NOMO-1 treated with dmso at 0.1 percent for 144 hours (cell line): ENCODE measurements around the gene EAPP.
"Not testable (repeated sequence)": the region's sequence is repeated elsewhere in the genome, so short reads cannot be mapped to it uniquely, and the experiment has no call there.

Experiments
- DNase-seq: peaks from one replicate; lab custom pipeline; 2025; ENCODE audit not compliant: unreplicated experiment; lab: John Stamatoyannopoulos, UW

EAPP gene, protein sequence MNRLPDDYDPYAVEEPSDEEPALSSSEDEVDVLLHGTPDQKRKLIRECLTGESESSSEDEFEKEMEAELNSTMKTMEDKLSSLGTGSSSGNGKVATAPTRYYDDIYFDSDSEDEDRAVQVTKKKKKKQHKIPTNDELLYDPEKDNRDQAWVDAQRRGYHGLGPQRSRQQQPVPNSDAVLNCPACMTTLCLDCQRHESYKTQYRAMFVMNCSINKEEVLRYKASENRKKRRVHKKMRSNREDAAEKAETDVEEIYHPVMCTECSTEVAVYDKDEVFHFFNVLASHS

DNA sequence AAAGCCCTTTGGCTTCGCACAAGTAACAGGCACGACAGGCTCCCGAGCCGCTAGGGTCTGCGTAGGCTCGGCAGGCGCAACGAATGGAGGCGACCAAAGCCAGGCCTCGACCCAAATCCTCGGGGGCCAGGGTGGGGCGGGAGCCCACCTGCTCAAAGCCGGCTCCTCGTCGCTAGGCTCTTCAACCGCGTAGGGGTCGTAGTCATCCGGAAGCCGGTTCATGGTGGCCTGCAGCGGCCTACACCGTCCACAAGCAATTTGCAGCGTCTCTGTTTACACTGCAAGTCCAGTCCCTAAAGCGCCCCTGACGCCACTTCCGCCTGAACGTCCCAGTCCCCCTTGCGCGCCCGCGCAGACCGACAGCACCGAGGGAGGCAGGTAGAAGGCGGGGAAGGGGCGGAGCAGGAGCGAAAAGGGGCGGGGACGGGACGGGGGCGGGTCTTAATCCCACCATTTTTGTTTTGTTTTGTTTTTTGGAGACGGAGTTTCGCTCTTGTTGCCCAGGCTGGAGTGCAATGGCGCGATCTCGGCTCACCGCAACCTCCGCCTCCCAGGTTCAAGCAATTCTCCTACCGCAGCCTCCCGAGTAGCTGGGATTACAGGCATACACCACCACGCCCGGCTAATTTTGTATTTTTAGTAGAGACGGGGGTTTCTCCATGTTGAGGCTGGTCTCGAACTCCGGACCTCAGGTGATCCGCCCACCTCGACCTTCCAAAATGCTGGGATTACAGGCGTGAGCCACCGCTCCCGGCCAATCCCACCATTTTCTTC is at the start of gene EAPP:
Gene EAPP, minus strand, starts transcription at position 295 of the 774 bp plus-strand sequence. Its CDS starts 73 bp downstream, at position 222.
- DNase-seq, result no peak

DNA sequence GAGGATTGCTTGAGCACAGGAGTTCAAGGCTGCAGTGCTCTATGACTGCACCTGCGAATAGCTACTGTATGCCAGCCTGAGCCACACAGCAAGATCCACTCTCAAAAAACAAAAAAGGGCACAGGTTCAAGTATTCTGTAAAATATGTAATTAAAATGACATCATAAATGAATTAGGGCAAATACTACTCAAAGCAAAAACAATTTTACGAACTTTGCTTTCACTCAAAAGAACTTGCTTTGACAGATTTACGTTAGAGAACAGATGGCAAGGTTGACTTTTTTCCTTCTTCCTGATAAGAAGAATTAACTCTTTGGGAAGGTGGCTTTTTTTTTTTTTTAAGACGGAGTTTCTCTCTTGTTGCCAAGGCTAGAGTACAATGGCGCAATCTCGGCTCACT is 44.0 kb upstream of the EAPP start:
- no peak for DNase-seq

DNA sequence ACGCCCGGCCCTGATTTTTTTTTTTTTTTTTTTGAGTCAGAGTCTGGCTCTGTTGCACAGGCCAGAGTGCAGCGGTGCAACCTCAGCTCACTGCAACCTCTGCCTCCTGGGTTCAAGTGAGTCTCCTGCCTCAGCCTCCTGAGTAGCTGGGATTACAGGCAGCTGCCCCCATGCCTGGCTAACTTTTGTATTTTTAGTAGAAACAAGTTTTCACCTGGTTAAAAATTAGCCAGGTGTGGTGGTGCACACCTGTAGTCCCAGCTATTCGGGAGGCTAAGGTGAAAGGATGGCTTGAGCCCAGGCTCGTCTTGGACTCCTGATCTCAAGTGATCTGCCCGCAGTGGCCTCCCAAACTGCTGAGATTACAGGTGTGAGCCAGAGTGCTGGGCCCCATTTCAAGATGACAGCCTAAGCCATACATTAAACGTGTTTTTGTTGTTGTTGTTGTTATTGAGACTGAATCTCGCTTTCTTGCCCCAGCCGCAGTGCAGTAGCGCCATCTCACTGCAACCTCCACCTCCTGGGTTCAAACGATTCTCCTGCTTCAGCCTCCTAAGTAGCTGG is 42.7 kb upstream of the EAPP start:
- DNase-seq, result no peak

DNA sequence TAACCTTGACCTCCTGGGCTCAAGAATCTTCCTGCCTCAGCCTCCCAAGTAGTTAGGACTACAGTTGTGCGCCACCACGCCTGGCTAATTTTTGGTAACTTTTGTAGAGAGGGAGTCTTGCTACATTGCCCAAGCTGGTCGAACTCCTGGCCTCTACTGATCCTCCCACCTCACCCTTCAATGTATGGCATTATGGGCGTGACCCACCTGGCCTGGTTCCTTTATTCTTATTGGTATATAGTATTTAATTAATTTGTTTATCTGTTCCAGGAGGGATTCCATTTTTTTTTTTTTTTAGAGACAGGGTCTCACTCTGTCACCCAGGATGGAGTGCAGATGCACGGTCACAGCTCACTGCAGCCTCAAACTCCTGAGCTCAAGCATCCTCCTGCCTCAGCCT is 40.9 kb upstream of the EAPP start:
- DNase-seq, result no peak

DNA sequence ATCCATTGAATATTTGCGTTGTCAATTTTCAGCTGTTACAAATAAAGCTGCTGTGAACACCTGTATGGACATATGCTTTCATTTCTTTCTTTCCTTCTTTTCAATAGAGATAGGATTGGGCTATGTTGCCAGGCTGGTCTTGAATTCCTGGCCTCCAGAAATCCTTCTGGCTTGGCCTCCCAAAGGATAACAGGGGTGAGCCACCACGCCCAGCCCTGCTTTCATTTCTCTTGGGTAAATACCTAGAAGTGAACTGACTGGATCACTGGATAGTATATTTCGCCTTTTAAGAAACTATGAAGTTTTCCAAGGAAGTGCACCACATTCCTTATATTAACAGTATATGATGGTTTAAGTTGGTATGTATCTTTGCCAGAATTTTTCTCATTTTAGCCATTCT is 32.3 kb upstream of the EAPP start:
- no peak for DNase-seq

DNA sequence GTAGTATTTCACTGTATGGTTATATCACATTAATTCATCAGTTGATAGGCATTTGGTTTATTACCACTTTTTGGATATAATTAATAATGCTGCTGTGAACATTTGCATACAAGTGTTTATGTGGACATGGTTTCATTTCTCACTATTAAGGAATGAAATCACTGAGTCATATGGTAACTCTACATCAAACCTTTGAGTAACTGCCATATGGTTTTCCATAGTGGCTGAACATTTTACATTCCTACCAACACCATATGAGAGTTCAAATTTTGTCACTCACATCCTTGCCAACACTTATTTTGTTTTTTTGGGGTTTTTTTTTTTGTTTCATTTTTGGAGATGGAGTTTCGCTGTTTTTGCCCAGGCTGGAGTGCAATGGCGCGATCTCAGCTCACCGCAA is 30.2 kb upstream of the EAPP start:
- DNase-seq, result no peak

DNA sequence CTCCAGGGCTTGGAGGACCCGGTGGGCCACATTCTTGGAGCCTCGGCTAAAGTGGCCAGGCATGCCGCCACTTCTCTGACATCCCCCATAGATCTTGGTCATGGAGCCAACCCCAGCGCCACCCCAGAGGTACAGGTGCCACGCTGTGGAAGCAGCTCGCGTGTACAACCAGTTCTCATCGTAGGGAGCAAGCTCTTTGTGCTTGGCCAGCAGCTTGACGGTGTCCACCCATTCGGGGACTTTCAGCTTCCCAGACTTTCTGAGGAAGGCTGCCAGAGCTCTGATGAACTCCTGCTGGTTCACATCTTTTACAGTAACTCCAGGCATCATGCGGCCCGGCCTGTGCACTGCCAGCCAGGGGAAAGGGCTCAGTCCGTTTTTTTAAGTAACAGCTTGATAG is 29.3 kb upstream of the EAPP start:
- DNase-seq, result no peak

DNA sequence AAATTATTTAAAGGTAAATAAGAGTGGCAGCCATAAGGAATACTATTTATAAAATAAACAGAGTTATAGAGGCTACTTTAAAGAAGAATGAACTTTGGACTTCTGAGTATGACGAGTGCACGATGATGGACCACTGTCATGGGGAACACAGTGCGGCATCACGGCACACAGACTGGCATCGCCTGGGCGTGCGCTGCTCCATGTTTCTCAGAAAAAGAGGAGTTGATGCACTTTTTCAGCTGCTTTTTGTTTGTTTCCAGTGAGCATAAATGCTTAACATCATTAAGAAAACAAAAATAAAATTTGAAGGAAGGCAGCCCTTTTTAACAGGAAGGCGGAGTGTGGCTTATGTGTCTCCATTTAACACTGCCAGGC is 23.3 kb upstream of the EAPP start:
- DNase-seq, result no peak

DNA sequence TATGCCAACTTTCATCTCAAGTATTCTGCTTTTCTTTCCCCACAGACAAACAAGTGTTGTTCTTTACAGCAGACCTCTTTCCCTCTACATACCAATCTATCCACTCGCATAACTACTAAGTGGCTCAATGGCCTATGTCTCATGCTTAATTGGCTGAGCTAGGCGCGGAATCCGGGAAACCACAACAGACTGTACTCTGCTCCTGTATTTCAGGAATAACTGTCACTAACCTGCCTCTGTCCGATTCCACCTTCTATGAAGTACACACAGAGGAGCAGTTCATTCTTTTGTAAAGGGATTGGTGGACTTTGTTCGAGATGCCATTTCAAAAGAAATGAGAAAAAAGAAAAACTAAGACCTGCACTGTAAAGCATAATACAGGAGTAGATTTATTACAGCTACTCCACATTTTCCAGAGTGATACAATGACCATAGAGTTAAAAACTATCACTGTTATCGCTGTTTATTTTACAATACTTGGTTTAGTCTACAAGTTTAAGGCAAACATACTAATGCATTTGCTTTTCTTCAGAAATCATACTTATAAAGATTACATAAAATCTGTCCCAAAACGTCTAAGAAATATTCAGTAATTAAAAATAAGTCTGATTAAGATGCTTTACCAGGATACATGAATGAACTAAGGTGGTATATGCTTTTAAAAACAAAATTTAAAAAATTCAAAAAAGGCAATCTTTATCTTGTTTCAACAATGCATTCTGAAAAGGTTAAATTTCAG is 22.7 kb upstream of the EAPP start:
- not testable (repeated sequence) for DNase-seq

DNA sequence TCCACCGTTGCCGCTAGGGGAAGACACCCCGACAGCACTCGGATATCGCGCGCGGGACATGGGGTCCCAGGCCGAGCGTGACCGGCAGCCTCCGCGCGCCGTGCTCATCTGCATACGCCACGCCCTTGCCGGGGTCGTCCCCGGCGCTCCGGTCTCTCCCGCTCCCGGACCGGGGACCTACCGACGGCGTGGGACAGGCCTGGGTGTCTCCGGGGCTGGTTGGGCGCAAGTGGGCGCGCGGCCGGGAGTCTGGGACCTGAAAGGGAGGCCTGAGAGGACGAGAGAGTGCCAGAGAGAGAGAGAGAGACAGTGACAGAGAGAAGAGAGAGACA is 17.0 kb upstream of the EAPP start:
- not testable (repeated sequence) for DNase-seq

DNA sequence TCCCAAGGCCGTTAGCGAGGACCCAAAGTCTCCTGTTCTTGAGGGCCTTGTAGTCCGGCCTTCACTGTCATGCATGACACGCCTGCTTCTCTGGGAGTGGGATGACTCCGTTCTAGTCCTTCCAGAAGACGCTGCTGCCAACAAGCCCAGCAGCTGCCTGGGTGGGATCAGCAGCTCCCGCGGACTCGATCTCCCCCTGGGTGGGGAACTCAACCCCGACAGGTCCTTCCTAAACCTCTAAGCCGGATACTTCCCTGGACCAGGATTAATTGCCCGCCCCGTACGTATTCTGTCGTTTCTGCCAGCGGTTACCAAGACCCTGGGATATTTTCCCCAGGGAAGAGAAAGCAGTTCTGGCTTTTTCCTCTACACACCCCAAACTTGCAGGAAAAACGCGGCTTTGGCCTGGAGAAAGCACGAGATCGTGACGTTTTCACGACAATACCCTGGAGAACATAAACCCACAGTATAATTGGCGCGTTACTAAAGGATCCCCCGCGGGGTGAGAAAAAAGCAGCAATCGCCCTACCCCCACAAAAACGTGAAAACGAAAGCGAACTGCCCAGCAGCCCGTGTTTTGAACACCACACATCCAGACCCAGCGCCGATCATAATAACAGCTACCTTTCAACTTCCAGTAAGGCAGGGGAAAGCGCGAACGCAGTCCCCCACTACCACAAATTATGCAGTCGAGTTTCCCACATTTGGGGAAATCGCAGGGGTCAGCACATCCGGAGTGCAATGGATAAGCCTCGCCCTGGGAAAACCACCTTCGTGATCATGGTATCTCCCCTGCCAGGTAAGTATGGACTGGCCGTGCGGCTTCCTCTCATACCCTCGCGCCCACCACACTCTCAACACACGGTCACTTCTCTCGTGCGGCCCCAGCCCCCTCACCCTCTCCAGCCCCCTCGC is 16.3 kb upstream of the EAPP start:
- not testable (repeated sequence) for DNase-seq

DNA sequence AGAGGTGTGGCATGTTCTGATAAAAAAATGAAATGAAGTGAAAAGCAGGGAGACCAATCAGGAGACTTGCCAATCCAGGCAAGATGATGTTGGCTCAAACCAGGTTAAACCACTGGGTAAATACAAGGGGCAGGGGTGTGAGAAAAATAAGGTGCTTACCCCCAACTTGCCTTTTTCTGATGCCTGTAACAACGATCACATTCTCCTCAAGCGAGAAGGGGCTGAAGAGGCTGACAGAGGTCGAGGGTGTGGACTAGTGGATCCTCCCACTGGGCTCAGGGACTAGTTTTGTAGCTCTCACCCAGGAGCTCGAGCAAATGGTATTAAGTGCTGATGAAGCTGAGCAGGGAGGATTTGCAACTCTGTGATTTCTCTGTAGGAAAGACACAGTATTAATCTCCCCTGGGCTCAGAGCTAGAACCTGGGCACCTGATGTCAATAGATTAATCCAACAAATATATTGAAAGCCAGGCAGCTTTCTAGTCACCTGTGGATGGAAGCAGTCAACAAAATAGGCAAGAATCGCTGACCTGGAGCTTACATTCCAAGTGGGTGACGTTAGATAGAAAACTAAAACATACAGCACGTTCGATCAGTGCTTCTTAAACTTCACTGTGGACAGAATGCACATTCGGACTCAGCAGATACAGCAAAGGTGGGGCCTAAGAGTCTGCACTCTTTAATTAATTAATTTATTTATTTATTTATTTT is 15.2 kb upstream of the EAPP start:
- no peak for DNase-seq

DNA sequence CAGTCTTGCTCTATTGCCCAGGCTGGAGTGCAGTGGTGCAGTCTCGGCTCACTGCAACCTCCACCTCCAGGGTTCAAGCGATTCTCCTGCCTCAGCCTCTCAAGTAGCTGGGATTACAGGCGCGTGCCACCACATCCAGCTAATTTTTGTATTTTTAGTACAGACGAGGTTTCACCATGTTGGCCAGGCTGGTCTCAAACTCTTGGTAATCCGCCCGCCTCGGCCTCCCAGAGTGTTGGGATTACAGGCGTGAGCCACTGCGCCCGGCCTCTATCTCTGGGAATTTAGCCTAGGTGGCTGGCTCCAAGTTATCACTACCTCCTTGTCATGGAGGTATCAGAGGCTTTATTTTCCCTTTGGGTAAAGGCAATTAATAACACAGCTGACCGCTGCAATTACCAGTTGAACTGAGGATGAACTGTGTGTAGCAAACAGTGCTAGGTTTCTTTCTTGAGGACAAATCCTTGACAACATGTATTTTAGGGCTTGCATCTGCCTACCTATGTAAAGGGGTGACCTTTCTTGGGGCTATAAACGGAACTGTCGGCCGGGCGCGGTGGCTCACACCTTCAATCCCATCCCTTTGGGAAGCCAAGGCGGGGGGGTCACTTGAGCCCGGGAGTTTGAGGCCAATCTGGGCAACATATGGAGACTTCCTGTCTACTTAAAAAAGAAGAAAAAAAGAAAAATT is 9.9 kb upstream of the EAPP start:
- not testable (repeated sequence) for DNase-seq

DNA sequence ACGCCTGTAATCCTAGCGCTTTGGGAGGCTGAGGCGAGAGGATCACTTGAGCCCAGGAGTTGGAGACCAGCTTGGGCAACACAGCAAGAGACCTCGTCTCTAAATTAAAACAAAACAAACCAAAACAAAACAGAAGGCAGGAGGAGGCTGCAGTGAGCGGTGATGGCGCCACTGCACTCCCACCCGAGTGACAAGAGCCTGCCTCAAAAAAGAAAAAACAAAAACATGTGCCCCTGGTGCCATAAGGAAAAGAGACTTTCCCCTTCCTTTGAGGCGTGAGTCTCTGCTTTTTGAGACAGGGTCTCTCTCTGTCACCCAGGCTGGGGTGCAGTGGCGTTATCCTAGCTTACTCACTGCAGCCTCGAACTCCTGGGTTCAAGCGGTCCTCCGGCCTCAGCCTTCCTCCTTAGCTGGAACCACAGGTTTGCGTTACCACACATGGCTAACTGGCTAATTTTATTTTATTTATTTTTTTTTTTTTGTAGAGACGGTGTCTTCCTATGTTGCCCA is 9.0 kb upstream of the EAPP start:
- no peak for DNase-seq

DNA sequence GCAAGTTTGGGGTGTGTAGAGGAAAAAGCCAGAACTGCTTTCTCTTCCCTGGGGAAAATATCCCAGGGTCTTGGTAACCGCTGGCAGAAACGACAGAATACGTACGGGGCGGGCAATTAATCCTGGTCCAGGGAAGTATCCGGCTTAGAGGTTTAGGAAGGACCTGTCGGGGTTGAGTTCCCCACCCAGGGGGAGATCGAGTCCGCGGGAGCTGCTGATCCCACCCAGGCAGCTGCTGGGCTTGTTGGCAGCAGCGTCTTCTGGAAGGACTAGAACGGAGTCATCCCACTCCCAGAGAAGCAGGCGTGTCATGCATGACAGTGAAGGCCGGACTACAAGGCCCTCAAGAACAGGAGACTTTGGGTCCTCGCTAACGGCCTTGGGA is 7.6 kb upstream of the EAPP start:
- not testable (repeated sequence) for DNase-seq

DNA sequence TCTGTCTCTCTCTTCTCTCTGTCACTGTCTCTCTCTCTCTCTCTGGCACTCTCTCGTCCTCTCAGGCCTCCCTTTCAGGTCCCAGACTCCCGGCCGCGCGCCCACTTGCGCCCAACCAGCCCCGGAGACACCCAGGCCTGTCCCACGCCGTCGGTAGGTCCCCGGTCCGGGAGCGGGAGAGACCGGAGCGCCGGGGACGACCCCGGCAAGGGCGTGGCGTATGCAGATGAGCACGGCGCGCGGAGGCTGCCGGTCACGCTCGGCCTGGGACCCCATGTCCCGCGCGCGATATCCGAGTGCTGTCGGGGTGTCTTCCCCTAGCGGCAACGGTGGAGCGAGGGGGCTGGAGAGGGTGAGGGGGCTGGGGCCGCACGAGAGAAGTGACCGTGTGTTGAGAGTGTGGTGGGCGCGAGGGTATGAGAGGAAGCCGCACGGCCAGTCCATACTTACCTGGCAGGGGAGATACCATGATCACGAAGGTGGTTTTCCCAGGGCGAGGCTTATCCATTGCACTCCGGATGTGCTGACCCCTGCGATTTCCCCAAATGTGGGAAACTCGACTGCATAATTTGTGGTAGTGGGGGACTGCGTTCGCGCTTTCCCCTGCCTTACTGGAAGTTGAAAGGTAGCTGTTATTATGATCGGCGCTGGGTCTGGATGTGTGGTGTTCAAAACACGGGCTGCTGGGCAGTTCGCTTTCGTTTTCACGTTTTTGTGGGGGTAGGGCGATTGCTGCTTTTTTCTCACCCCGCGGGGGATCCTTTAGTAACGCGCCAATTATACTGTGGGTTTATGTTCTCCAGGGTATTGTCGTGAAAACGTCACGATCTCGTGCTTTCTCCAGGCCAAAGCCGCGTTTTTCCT is 7.0 kb upstream of the EAPP start:
- not testable (repeated sequence) for DNase-seq

DNA sequence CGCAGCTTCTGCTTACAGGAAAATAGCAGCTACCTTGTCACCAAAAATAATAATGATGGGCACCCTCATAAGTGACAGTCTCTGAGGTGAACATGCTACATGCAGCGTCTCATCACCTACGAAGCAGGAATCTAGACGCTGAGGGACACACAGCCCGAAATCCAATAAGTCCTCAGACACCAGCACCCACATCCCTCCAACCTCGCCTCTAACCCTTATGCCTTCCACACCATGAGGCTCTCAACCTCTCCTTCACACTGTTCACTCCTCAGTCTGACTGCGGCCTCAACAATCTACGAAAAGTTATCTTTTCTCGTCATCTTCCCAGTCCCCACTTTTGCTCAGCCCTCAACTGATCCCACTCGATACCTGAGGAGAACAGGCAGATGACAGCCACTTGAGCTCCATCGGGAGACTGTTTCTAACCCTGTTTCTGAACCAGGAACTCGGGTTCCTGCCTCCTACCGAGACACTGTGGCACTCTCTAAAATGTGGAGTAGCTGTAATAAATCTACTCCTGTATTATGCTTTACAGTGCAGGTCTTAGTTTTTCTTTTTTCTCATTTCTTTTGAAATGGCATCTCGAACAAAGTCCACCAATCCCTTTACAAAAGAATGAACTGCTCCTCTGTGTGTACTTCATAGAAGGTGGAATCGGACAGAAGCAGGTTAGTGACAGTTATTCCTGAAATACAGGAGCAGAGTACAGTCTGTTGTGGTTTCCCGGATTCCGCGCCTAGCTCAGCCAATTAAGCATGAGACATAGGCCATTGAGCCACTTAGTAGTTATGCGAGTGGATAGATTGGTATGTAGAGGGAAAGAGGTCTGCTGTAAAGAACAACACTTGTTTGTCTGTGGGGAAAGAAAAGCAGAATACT is 919 bp upstream of the EAPP start:
- not testable (repeated sequence) for DNase-seq
